SK-N-DZ (cell line): ENCODE measurements around the gene OSBPL2.

Experiments used
- DNase-seq: peaks from one replicate; pipeline ENCODE4 v3.0.0-alpha.2; 2015; ENCODE audit warnings: low spot score

OSBPL2 gene

DNA sequence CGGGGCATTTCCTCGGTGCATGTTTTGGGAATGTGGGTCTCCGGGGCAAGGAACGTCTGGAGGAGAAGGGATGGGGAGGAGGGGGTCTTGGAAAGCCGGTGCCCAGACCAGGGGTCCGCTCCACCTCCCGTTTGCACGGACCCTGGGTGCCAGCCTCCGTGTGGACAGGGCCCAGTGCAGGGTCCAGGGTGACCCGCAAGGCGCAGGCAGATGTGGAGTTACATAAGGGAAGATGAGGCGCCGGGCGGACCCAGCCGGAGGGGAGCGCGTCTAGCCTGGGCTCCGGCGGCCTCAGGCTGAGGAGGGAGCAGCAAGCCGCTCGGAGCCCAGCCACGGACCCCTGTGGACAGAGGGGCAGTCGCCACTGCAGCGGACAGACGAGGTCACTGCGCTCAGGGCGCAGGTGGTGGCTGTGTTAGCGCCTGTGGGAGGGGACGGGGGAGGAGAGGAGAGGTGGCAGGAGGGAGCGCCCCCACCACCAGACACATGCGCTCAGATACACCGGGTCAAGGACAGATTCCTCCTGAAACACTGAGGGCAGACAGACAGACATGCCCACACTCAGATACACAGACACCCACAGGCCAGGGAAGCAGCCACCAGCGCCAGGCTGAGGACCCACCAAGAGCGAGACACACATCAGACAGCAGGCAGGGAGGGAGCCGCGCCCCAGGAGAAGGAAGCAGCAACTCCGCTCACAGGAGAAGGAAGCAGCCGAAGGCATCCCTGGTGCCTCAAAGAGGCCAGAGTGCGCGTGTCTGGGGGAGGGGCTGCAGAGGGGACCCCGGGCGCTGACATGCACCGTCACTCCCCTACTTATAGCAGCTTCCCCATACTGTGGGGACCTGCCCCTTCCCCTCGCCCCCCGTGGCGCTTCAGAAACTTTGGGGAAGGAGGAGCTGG is 17.4 kb upstream of the OSBPL2 start:
- DNase-seq, result no peak

DNA sequence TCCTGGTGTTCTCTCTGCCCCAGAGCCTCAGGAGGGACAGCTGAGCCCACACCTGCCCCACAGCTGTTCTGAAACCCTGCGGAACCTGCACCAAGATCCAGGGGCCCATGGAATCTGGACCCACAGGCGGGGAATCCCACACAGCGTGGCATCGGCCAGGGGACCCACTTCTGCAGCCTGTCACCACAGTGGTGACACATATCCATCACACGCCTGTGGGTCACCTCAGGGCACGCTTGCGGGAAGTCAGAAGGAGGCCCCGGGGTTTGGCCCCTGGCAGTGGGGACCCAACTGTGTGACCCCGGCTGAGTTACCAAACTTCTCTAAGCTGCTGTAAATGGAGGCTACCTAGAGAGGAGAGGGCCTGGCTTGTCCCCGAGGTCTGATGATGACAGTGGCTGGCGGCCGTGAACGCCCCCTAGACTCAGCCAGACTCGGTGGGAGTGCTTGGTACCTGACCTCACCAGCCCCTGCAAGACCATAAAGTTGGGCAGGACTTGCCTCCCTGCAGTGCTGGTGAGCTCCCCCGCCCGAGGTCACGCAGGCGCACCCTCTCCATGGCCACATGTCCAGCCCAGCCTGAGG is 16.0 kb upstream of the OSBPL2 start:
- DNase-seq, result no peak

DNA sequence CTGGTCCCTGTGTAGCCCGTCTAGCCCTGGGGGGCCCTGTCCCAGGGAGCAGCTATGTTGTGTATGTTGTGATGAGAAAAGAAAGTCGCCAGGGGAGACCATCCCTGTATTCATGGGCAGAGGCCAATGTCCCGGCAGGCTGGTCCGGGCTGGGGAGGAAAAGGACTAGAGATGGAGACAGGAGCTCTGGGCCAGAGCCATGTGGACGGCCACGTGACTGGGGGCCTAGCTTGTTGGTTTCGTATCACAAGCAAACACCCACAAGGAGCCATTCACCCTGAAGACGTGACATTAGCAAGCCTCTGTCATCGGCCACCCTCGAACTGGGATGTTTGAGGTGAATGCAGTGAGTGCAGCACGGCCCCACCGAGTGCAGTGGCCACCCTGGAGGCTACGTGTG is 15.3 kb upstream of the OSBPL2 start:
- DNase-seq, result no peak

DNA sequence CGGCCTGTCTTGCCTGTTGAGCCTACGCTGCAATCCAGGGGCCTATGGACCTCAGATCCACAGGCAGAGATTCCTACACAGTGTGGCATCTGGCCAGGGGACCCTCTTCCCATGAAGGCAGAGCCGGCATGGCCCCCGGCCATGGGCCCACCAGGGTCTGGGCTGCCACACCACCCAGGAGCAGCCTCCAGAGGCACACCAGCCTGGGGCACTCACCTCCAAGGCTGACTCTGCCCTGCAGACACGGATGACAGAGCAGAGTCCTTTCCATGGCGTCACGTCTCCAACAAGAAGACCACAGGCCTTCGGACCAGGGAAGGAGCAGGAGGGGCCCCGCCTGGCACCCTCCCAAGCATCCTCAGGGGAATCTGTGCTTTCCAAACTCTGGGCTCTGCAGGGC is 14.8 kb upstream of the OSBPL2 start:
- DNase-seq, result no peak

DNA sequence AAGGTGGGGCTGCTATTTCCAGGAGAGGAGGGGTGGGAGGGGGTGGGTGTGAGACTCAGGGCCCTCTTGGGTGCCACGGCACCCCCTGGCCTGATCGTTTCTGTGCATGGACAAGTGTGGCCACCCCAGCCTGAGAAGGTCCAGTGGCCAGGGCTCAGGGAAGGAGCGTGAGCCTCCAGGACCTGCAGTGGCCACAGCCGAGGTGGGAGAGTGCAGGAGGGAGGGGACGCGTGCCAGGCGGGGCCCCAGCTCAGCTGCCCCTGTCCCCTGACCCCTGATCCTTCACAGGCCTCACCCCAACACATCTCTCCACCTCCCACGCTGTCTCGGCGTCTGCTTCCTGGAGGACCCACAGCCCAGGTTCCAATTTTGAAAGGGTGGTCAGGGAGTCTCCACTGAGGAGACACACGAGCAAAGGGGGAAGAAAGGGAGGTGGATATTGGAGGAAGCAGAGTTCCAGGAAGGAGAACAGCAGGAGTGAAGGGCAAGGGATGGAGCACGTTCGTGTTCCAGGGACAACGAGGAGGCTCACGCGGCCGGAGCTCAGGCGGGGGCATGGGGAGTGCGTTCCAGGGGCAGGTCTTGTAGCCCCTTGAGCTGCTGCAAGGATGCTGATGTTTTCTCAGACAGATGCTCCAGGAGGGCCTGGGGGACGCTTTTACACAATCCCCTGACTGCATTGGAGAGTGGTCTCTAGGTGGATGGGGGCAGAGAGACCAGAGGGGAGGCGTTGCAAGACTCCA is 14.0 kb upstream of the OSBPL2 start:
- no peak for DNase-seq

DNA sequence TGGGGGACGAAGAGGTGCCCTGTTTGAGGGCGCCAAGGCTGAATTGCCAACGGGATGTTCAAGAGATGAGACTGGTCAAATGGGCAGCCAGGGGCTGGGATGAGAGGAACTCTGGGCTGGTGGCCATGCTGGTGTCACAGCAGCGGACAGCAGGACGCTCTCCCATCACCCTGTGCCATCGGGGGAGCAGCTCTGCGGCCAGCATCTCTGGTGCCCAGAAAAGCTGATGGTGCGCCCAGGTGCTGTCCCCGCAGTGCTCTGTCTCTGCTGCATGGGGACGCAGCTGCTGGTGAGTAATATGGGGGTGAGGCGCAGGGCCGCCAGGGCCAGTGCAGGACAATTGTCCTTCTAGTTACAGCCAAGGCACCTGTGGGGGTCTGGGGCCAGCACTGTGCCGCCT is 13.3 kb upstream of the OSBPL2 start:
- DNase-seq, result no peak

DNA sequence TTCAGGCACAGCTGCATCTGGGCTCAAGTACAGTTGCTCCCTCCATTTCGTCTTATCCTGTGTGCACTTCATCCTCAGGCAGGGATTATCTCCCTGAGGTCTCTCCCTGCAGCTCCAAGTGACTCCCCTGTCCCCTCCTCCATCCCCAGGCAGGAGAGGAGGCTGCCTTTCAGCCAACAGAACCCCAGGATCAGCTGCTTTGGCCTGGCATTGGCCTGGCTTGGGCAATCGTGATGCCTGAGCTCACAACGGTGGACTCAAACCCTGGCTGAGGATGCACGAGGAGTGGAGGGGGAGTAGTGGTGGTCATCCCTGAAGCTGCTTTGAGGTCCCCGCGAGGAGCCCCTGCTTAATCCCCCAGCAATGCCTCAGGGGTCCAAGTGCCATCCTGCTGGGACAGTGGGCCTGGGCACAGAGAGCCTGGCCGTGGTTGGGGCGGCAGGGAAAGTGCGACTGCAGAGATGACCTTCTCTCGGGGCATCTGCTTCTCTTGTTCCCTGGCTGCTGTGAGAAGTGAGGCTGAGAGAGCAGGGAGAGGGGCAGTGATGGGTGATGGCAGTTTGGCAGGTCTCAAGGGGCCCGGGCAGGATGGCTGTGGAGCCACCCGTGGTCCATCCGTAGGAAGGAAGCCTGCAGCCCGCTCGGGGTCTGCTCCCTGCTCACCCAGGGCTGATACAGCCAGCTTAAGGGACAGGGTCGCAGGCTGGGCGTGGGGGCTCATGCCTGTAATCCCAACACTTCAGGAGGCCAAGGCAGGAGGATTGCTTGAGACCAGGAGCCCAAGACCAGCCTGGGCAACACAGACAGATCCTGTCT is 12.3 kb upstream of the OSBPL2 start:
- DNase-seq, result no peak

DNA sequence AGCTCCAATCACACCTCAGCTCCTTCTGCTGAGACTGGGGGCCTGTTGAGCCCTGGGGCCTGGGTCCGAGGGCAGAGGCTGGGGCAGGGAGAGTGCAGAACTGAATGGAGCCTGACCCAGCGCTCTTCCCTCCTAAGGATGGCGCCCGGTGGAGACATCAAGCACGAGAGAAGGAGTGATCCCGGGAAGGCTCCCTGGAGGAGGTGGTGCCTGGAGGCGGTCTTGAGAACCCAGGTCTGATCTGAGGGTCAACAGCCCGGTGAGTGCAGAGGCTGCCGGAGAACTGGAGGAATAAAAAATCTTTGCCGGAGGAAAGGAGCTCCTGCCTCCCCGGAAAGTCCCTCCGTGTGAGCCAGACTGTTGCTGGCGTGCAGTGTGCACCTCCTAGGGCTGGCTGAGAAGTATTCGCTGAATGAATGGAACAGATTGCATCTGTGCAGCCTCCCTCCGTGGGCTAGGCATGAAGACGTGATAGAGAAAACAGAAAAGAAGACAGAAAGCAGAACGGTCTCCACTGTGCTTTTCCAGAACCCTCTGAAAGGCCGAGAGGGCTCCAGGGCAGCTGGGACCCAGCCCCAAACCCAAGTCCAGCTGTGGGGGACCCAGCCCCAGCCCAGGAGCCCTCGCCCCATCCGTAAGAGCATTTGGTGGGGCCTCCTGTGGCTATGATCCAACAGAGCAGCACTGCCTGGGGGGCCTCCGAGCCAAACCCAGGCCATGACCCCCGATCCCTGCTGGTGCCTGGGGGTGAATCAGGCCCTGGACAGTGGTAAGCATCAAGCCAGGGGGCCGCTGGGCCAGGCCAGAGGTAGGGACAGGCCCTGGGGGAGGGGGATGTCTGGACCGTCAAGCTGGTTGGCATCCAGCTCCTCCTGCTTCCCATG is 11.4 kb upstream of the OSBPL2 start:
- no peak for DNase-seq

DNA sequence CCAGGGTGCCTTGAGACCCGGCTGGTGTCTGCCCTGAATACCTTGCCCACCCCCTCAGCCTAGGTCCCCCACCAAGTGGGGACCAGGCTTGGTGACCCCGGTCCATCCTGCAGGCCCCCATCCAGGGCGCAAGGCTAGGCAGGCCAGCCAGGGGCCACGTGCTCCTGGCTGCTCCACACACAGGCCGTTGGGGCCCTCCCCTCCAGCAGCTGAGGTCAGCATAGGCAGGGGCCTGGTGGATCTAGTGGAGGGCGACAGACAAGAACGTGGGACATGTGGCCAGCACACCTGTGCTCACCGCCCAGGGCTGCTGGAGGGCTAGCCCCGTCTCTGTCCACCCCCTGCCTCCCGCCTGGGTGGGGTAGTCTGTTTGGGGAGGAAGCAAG is 10.7 kb upstream of the OSBPL2 start:
- peak; percentile 68 for DNase-seq

DNA sequence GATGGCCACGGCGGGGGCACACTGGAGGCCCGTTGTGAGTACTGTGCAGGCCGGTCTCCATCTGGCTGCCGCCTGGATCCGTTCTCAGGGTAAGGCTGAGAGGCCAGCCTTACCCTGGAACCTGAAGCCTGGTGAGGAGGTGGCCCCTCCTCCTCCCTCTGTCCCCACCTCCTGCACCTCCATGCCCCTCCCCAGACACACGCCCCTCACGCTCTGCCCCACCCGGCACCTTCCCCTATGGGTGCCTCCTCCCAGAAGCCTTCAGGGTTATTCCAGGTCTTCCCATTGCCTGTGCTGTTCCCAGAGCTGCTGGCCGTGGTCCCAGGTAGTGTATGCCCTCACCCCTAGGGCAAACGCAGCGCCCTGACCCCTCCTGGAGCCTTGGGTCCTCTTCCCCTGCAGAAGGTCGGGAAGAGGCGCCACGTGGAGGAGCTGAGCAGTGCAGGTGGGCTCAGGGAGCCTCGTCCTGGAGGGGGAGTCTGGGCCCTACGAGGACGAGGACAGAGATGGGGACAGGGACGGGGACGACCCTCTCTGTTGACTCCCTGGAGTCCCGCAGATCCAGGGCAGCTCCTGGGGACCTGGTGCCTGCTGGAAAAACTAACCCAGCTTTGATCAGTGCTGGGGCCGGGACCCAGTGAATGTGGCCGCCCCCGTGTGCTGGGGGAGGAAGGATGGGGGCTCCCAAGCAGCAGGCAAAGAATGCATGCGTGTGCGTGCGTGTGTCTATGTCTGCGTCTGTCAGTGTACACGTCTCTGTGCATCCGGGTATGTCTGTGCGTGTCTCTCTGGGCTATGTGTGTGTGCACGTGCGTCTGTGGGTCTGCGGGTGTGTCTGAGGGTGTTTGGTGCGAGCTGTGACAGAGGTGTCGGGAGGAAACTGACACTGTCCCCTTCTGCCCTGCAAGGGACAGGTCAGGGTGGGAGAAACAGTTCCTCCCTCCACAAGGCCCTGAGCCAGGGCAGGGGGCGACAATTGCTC is 10.1 kb upstream of the OSBPL2 start:
- peak; percentile 85 for DNase-seq

DNA sequence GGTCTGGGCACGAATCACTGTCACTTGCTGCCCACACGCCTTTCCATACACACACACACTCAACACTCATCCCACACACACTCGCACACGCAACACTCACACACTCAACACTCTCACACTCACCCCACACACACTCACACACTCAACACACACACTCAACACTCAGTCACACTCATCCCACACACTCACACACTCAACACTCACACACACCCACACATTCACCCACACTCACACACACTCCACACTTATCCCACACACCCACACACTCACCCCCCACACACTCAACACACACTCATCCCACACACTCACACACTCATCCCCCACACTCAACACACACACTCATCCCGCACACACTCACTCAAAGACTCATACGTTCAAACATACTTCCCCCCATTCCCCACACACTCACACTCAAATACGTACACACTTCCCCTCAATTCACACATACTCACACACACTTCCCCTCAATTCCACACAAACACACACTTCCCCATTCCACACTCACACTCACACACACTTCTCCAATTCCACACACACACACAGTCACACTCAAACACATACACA is 9.3 kb upstream of the OSBPL2 start:
- DNase-seq, result no peak

DNA sequence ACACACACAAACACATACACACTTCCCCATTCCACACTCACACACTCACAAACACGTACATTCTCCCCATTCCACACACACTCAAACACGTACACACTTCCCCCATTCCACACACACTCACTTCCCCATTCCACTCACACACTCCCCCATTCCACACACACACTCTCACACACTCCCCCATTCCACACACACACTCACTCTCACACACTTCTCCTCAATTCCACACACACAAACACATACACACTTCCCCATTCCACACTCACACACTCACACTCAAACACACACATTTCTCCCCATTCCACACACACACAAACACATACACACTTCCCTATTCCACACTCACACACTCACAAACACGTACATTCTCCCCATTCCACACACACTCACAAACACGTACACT is 8.7 kb upstream of the OSBPL2 start:
- DNase-seq, result no peak

DNA sequence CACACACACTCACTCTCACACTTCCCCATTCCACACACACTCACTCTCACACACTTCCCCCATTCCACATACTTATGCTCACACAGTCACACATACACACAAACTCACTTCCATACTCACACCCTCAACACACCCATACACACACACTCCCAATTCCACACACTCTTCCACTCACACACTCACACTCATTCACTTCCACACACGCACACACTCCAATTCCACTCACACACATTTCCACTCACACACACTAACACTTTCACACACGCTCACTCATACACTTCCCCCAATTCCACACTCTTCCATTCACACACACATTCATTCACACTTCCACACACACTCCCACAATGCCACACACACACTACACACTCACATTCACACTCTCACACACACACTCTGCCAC is 8.0 kb upstream of the OSBPL2 start:
- no peak for DNase-seq

DNA sequence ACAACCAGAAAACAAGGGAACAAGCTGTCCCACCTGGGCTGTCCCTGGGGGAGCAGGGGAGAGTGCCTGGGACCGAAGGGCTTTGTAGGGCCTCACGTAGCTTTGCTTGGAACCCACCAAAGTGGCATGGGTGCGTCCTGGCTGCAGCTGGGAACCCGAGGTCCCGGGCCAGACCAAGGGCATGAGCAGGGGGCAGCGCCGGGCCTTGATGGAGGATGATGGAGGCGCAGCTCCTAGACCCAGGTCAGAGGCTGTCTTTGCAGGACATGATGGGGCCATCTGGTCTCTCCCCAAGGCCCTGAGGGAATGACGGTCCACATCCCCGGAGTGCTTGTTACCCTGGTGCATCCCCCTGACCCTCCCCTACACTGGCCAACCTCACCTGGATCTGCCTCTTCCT is 7.6 kb upstream of the OSBPL2 start:
- no peak for DNase-seq

DNA sequence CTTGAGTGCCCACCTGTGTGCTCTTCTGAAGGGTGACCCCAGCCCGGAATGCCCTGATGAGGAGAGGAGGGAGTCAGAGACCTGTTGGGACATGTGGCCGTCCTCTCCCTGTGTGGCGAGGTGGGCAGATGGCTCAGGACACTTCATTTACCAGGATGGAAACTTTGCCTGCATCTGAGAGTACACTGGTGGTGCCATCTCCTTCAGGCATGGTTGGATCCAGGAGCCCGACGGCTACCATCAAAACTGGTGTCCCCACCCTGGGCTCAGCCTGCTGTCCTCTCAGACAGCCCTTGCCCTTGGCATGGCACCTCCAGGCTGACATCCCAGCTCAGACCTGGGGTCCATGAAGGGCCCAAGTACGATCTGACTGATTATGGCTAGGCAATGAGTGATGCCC is 7.0 kb upstream of the OSBPL2 start:
- no peak for DNase-seq

DNA sequence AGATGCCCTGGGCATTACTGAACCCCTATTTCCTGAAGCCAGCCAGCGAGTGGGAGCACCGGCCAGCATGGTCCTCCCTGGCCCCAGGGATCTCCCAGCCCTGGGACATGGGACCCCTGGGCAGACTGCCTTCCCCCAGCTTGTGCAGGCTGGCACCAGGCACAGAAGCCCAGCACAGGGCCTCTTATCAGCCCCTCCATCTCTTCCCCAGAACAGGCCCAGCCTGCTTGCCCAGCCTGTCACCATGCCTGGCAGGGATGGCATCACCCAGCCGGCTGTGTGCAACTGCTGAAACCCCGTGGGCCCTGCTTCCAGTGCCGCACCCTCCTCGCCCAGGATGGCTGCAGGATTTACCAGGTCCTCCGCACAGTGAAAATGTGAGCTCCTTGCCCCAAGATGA is 6.1 kb upstream of the OSBPL2 start:
- DNase-seq, result no peak

DNA sequence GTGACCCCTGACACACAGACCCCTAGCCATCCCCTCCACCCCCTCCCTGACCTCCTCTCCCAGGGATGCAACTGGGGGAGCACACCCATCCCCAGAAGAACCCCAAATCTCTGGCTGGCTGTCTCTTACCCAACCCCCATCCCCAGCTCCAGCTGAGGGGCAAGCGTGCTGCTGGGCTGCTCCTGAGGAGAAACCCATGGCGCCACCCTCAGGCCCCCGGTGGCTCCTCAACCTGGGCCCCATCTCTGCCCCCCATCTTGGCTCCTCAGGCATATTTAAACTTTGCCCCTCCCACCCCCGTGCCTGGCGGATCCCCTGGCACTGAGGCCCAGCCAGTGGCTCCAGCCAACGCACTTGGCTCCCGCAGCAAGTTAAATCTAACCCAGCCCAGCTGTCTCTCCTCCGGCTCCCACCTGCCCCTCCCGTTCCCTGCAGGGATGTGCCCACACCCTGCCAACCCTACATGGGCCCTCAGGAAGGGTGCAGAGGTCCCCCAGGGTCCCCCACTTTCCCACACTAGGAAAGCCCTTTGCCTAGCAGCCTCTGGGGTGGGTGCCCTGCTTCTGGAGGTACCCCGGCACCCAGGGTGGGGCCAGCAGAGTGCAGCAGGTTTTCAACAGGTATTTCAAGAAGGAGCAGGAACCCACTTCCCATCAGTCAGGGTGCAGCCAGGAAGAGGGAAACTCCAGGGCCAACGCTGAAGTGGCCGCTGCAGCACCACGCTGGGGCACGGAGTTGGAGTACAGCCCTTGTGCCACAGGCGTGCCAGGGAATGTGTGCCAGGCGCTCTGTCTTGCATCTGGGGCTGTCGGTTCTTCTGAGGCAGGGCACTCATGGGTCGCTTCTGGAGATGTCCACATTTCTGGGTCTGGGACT is 5.3 kb upstream of the OSBPL2 start:
- DNase-seq, result no peak

DNA sequence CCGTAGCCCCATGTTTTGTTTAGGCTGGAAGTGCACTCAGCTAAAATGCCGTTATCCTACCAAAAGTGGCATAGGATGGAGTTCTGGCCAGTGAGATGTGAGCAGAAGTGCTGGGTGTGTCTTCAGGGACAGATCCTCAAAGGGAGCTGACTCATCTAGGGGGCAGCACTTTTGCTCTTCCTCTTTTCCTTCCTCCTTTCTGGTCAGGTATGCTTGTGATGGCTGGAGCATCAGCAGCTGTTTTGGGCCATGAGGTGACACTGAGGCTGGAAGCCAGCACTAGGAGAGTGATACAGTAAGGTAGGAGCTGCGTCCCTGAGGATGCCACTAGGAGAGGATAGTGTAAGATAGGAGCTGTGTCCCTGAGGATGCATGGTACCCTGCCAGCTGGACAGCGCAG is 4.6 kb upstream of the OSBPL2 start:
- DNase-seq, result no peak
